NCI-H1436 (cell line): Measurements from ENCODE around the gene TMEFF2.

ENCODE experiments used
- DNase-seq: peaks from one replicate; lab custom pipeline; 2025; lab: John Stamatoyannopoulos, UW

TMEFF2 gene

DNA sequence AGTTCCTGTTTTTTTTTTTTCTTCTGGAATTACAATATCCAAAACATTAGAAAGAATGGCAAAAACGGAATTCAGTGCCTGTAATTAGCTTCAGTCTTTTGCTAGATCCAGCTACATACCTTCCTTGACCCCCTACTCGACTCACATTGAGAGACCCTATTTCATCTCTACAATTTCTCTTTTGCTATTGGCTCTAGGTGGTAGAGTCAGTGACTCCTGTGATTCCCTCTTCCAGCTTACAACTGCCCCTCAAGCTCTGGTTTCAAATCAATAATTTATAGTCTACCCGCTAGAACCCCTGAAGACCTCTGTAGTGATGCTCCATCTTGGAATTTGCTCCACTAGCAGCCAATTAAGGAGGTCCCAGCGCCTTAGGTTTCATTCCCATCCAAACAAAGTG lies 125.8 kb downstream of the TMEFF2 start:
- no peak for DNase-seq

DNA sequence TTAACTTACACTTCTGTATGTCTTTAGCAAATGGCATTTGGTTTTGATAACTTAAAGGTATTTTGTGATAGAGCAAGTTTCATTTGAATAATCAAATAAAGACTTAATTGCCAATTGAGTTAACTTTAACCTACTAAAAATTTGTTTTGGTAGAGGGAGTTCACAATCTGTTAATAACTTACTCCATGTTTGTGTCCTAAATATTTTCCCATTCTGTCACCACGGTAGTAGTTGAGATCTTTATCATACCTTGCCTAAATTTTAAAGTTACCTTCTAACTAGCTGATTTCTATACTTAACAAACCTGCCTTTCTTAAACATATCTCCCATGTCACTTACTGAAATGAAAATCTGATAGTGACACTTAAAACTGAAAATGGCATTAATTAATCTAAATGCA lies 127.1 kb downstream of the TMEFF2 start:
- no peak for DNase-seq

DNA sequence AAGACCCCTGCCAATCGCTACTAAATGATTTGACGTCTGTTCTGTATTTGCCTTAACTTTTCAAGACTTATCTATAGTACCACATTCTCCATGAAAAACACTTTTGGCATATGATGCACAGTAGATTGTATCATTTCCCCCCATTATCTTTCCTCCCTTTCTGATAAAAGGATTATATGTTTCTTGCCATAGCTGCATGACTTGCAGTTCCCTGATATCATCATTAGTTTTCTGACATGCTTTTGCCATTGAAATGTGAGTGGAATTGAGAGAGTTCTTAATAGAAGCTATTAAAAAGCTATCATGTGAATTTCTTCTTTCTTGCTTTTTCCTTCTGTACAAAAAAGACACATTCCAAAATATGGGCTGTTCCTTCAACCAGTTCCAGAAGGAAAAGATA lies 130.3 kb downstream of the TMEFF2 start:
- DNase-seq, result no peak

DNA sequence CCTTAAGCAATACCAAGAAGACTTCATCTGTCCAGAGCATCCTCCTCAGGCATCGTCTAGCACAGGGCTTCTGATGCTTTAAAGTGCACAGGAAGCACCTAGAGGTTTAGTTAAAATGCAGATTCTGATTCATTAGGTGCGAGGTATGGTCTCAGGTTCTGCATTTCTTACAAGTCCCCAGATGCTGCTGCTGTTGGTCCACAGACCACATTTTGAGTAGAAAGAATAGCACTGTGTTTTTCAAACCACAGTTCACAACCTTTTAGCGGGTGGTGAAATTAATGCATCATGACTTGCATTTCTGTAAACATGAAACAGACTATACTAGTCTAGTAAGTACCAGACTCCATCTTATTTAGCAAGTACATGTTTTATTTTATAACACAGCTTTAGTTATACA lies 134.6 kb downstream of the TMEFF2 start:
- no peak for DNase-seq

DNA sequence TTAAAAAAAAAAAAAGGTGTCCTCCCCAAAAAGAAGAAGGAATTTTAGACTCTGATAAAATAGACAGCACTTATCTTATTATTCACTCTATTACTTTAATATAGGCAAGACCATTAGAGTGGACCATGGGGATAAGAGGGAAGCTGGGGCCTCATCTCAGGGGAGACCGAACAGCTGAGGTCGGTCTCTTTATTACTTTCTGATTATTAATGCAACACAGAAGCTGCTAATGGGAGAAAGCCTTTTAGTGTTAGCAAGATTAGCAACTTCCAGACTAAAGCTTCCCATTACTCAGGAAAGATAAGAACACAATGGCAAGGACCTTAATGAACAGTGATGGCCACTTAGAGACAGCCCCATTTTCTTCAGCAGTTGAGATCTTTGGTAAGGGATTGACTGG lies 135.5 kb downstream of the TMEFF2 start:
- no peak for DNase-seq

DNA sequence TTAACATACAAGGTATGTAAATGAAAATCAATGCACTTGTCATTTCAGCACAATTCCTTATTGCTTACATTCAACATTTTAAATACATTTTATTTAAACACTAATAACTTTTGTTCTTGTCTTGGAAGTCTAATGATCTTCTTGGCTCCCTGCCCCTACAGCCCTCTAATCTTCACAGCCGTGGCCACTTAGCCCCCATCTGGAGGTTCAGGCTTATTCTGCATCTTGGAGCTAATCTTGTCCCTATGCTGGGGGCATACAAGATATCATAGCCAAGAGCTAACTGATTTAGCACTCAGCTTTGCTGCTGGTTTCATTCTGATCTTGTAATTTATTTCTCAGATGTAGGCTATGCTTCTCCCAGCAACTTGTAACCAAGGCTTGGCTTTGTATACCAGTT lies 140.8 kb downstream of the TMEFF2 start:
- no peak for DNase-seq

DNA sequence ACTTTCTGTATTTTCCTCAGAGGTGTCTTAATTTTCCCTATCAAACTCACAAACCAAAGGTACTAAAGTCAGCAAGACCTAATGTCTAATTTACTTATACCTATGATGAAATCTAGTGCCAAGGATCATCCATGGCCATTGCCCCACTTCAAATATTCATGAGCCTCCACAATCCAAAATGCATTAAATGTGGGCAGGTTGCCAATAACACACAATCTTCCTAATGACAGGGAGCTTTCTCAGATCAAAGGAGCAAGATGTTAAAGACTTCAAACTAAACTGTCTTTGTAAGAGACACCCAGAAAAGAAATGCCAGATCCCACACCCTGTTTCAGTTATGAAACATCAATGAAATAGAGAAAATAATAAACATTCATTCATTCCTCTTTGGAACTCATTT lies 143.2 kb downstream of the TMEFF2 start:
- peak; percentile 47 for DNase-seq

DNA sequence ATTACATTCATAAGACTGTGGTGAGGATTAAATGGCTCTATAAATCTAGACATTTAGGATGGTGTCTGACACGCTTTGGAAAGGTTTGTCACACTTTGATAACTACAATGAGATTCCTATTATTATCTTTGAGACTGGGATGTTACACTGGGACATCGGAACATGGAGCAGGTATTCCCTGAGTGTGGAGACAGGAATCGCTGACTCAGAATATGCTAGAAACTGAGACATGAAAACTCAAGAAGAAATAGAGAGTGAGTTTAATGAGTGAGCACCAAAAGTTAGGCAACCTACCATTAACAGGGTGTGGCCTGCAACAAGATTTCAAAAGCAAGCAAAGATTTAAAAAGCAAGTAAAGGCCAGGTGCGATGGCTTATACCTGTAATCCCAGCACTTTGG lies 145.4 kb downstream of the TMEFF2 start:
- DNase-seq, result no peak

DNA sequence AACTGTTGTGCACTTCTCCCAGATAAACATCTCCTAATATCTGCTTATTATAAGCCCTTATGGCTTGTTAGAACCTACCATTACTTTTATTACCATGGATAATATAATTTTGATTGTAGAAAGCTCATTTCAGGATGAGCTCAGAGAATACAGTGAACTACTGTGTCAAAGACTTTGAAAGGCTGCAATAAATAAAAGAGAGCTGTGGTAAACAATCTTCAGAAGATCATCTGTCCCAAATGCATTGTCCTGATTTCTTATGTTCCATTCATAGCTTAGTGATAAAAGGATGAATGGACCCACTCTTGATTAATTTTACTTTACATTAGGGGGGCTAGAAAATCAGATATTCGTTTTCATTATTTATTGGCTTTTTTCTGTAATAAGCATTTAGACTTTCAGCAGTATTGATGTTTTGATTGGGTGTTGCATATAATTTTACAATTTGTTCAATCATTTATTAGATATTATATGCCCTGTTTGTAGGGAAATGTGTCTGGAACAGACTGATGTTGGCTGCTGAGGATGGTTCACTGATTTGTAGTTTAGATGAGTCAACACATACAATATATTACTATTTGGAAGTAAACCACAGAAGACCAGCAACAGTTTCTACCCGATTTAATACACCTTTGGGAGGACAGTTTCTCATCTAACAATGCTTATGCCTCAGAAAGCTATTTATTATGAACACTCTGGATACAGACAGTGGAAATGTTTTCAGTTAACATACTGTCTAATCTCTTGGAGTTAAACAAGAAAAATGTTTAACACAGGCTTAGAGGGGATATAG lies 147.2 kb downstream of the TMEFF2 start:
- no peak for DNase-seq

DNA sequence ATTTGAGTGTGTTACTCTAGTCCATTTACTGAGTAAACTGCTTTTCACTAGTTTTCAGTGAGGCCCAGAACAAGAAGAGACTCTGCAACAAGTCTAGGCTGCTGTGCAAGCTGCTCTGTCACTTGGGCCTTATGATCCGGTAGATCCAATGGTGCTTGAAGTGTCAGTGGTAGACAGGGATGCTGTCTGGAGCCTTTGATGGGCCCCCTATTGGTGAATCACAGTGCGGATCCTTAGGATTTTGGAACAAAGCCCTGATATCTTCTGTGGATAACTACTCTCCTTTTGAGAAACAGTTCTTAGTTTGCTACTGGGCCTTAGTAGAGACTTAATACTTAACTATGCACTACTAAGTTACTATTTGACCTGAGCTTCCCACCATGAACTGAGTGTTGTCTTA lies 150.2 kb downstream of the TMEFF2 start:
- no peak for DNase-seq

DNA sequence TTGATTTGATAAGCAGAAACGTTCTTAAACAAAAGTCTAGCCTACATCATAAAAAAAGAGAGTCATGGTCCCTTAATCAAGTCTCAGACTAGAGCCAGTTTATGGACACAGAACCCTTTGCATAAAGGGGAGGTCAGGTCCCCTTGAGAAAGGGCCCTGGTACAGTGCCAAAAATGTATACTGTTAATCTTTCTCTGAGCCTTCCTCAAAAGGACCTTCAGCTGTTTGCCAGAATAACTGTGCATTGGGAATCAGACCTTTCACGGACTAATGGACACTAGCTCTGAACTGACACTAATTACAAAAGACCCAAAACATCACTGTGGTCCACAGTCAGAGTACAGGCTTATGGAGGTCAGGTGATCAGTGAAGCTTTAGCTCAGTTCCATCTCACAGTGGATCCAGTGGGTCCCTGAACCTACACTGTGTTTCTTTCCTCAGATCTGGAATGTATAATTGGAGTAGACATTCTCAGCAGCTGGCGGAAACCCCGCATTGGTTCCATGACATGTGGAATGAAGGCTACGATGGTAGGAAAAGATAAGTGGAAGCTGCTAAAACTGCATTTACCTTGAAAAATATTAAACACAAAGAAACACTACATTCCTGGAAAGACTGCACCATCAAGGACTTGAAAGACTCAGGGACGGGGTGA lies 151.4 kb downstream of the TMEFF2 start:
- no peak for DNase-seq

DNA sequence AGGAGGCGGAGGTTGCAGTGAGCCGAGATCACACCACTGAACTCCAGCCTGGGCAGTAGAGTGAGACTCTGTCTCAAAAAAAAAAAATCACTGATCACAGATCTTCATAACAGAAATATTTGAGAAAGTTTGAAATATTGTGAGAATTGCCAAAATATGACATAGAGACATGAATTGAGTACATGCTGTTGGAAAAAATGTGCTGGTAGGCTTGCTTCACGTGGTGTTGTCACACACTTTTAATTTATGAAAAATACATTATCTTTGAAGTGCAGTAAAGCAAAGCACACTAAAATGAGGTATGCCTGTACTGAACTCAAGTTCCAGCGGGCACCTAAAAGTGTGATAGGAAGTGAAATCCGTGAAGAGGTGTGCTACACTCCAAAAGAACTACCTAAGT lies 152.6 kb downstream of the TMEFF2 start:
- no peak for DNase-seq

DNA sequence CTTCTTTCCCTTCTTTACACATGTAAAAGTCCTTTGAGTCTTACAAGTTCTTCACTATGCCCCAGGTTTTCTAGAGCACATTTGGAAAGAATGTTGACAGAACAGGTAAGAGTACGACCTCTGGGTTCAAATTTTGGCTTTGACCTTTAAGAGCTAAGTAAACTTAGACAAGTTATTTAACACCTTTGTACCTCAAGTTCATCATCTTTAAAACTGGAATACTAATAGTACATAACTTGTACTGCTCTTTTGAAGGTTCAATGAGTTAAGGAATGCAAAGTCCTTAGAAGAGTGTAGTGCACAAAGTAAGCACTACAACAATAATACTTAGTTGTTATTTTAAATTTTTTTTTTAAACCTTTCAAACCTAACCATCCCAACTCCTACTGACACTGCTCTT lies 156.6 kb downstream of the TMEFF2 start:
- no peak for DNase-seq

DNA sequence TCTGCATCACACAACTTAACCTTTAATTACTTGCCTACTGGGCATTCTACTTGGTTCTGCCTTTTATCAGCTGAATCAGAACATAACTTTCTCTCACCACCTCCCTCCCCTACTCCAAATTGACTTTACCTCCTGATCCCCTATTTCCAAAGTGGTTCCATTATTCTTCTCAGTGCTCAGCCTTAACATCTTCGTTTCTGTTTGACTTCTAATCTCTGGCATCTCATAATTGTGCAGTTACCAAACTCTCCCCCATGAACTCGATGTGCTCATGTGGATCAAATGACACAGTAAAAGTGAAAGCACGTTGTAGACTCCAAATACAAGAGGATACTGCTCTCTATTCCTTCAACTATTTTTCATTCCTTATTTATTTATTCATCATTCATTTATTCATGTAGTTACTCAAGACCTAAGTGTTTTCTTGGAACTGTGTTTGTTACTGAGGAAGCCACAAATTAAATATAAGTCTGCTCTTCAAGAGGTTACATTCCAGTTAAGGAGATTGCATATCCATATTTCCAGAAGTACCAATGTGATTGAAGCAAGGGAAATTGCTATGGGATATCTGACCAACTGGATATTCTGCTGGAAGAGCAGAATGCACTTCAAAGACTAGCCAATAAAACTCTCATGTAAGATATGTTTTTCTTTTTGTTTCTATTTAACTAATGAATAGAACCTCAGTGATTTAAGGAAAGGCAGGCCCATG lies 158.8 kb downstream of the TMEFF2 start:
- DNase-seq, result no peak

DNA sequence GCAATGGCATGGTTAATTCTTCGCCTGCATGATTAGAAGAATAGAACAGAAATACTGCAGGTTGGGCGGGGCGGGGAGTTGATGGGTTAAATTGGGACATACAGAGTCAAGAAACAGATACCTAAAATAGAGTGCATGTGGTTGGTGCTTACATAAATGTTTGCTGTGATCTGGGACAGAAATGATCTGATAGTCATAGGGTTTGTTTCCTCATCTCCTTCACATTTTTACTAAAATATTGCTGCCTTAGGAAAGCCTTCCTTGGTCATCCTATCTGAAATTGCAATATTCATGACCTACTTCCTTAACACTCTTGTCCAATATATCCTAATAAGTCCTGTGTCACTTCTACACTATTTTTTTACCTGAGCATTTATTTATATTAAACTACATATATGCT lies 163.9 kb downstream of the TMEFF2 start:
- DNase-seq, result no peak

DNA sequence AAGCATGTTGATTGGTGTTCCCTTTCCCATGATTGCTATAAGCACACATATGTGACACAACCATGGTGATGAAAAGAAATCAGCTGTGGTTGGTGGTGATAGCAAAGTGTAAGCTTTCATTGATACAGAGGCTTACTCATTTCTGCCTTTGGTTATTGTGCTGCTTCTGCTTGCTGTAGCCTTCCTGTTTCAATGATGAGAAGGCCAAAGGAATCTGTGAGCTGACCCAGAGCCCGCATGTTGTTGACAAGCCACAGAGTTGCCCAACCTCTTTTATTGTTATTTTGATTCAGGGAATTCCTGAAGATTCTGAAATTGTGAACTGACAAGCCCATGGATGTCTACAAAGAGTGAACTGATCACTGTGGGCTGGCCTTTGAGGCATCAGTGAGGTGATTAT lies 164.4 kb downstream of the TMEFF2 start:
- DNase-seq, result no peak

DNA sequence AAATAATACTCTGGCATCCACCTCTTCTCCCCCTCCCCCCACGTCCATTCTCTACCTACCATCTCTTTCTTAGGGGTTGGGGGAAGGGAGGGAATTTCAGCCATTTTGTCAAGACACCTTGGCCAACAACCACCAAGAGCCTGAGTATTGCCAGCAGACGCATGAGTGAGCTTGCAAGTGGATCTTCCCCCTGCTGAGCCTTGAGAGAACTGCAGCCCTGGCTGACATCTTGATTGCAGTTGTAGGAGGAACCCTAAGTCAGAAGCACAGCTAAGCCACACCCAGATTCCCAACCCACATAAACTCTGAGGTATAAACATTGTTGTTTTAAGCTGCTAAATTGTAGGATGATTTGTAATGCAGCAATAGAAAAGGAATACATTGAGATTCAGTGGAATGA lies 165.6 kb downstream of the TMEFF2 start:
- DNase-seq, result no peak

DNA sequence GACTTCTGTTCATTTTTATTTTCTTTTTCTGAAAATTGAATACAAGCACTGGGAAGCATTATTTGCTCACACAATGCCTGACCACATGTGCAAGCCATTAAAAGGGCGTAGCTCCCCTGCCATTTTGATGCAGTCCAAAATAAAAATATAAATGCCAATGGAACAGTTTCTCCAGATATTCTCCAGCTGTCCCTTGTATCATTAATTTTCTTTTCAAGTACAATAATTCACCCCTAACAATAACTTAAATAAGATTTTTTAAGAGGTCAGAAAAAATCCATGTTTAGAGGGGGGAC lies 168.0 kb downstream of the TMEFF2 start:
- no peak for DNase-seq

DNA sequence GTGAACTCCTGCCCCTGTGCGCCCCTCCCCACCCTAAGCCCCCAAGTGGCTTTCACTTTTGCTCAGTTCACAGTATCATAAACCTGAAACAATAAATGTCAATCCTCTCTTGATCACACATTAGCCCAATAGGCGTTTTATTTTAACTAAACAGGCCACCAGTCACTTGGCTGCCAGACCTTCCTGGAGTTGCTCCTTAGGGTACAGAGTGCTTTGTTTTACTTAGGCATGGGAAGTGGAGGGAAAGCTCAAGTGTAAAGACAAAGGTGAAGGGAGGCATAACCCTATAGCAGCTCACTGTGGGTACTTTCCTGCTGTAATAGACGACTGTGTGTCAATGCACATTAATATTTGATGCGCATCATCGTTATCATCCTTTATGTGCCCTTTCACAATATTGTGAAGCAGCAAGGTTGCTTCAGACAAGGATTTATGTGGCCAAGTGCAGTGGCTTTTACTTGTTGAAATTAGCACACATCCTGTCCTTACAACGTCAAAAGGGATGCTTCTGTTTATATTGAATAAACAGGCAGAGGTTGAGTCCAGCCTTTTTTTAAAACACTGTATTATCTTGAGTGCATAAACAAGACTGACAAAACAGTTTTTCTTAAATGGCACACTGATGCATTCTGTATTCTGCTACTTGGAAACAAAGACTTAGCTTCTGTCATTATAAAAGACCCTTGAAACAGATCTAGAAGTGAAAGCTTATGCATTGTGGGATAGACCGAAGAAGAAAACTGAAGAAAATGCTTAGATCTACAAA lies 168.5 kb downstream of the TMEFF2 start:
- DNase-seq, result no peak

DNA sequence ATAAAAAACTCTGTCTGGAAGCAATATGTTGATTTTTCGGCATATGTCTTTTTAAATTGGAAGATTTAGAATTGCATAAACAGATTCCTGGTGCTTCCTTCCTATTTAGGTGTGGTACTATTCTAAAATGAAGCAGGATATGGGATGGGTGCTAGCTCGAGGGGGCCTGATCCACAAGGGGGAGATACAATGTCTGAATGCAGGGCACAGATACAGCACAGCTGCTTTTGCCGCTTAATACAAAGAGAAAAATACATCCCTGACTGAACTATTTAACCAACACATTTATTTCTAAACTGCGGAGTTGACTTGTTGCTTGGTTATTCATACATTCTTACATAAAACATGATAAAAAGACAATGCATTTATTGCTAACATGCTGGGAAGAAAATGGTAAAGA lies 169.1 kb downstream of the TMEFF2 start:
- no peak for DNase-seq

DNA sequence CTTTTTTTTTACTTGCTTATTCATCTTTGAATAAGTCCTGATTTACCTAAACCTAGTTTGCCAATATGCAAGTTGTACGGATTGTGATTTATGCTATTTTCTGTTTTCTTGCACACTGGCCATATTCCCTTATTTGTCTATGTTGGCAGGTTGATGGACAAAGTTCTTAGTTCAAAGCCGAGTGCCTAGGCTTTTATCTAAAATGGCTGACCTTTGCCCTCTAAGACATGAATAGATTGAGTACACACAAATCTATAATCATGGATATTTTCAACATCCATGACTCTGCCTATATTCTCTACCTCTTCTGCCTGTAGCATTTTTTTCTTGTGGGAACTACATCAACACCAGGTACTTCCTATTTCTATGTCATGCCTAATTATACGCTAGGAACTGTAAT lies 171.7 kb downstream of the TMEFF2 start:
- no peak for DNase-seq

DNA sequence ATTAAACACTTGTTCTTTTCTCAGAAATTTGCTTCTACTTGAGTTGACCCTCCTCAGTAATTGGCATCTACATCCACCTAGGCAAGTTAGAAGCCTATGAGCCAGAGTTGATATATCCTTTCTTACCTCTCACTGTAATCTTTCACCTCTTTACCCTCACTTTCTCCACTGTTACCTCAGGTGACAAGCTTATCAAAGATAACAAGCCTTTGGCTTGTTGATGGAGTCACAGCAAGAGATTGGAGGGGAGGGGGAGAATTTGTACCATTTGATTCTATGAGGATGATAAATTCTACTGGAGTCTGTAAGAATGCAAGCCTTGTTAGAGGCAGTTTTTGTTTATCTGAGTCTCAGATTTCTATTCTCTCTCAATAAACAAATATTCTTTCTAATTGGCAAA lies 176.9 kb downstream of the TMEFF2 start:
- DNase-seq, result no peak

DNA sequence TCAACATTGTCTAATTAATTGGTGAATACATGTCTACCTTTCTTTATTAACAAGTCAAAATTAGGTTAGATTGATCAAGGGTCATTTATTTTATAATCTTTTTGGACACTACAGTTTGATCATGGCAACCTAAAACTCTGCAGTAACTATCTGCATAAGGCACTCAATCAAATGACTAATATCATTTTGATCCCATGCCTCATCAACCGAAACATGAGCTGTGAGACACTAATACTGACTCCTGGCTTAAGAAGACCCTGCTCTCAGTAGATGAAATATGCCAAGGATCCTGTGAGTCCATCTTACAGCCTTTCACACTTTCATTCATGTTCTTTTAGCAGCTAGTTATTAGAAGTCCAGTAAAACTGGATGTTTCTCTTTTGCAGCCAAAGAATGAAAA lies 178.5 kb downstream of the TMEFF2 start:
- no peak for DNase-seq
